Heart left ventricle (tissue), 16 donors: ENCODE measurements around the gene ITPR3. TPM values are rescaled to one million over a fixed set of nuclear protein-coding genes. Genes with fewer than 3 reads are reported as not detected.

ENCODE experiments used
- ATAC-seq, 4 donors: fragments of 200-7000 bp; cut with Tn5 transposase; one replicate each; pipeline ENCODE4 v1.9.1; 2020 to 2022; ENCODE audit warnings: moderate library complexity in 4 of 4, mild to moderate bottlenecking in 3 of 4, moderate number of reproducible peaks in 1 of 4
- DNase-seq, 5 donors: peaks; one replicate each; pipeline ENCODE4 v3.0.0-alpha.2; 2020
- H3K27ac ChIP-seq, 12 donors: fragments of 200-600 bp; sonication (generic) in 4 of 12; one replicate each; pipeline versions ENCODE4 v1.5.0 to v1.8.0; 2016 to 2022; ENCODE audit warnings: mild to moderate bottlenecking in 2 of 12
- H3K27me3 ChIP-seq, 9 donors: fragments of 200-600 bp; sonication (generic) in 2 of 9; one replicate each; pipeline versions ENCODE4 v1.5.1 to v1.8.0; 2016 to 2022; ENCODE audit warnings: mild to moderate bottlenecking in 3 of 9
- H3K36me3 ChIP-seq, 9 donors: fragments of 200-600 bp; sonication (generic) in 2 of 9; one replicate each; pipeline versions ENCODE4 v1.5.0 to v1.8.0; 2018 to 2022; ENCODE audit warnings: mild to moderate bottlenecking in 2 of 9
- H3K4me1 ChIP-seq, 12 donors: fragments of 200-600 bp; sonication (generic) in 4 of 12; one replicate each; pipeline versions ENCODE4 v1.5.0 to v1.8.0; 2016 to 2022; ENCODE audit warnings: mild to moderate bottlenecking in 3 of 12
- H3K4me3 ChIP-seq, 12 donors: fragments of 200-600 bp; sonication (generic) in 4 of 12; one replicate each; pipeline versions ENCODE4 v1.5.0 to v1.8.0; 2017 to 2022; ENCODE audit warnings: mild to moderate bottlenecking in 9 of 12, moderate library complexity in 4 of 12
- H3K9me3 ChIP-seq, 12 donors: fragments of 200-600 bp; sonication (generic) in 4 of 12; one replicate each; pipeline versions ENCODE4 v1.5.0 to v1.8.0; 2016 to 2022; ENCODE audit warnings: mild to moderate bottlenecking in 1 of 12
- CTCF ChIP-seq, 12 donors: fragments of 200-600 bp; sonication (generic) in 4 of 12; IDR thresholded peaks; one replicate each; pipeline versions ENCODE4 v1.5.0 to v1.8.0; 2018 to 2022; ENCODE audit warnings: antibody characterized with exemption in 12 of 12, mild to moderate bottlenecking in 5 of 12
- POLR2A ChIP-seq, 2 donors: fragments of 450-650 bp; IDR thresholded peaks; one replicate each; pipeline ENCODE4 v1.6.1; 2017; ENCODE audit warnings: antibody characterized with exemption in 2 of 2, mild to moderate bottlenecking in 2 of 2, moderate library complexity in 2 of 2
- WGBS, 4 donors: extraction: QIAGEN DNeasy Blood & Tissue Kit in 2 of 4; methylation state at CpG; one replicate each; pipeline versions ENCODE4 v1.1.5 to v1.1.7; 2013 to 2018; 5-methylcytosine and 5-hydroxymethylcytosine counted together
- intact Hi-C, 10 donors: fragments of 100-400 bp; cut with DNase I; formaldehyde crosslinking; loops; one replicate each; pipeline versions ENCODE4 v1.11.1 to v1.14.2; 2022
- polyA plus RNA-seq, 2 donors: library from polyadenylated mRNA; stranded (reverse); fragments of 200-250 nt; gene quantifications; one replicate each; pipeline ENCODE4 v1.2.3, GENCODE V29; 2013
- total RNA-seq, 9 donors: library from RNA; depleted of rRNA in 2 of 9; stranded (reverse); fragments of >200 nt in 2 of 9; fragmentation: NEBNext Ultra II Directional in 3 of 9; extraction: Animal tissue kit (Norgen Biotek cat#: 25700) in 3 of 9; gene quantifications; one replicate each; pipeline versions ENCODE4 v1.1.0 to v1.2.4, GENCODE V29; 2016 to 2023
- donor health status: ischemic (EF 13 %, LVEDD 7.1; RV severe dilation, severe dysfunction).
- donor health status: healthy with polysubstance abuse.
- donor health status: DM: no; HTN: yes; CAD: no.
- donor health status: DM: no; HTN: no; CAD: no.
- donor health status: ischemic (EF 25% LVEDD 6.9; RV normal size, moderate dysfunction).
- donor health status: ischemic (EF 25% LVEDD 5.7; RV mildly dilated, moderate dysfunction).
- donor health status: healthy.
- donor health status: DM: yes; HTN: yes; CAD: no.
- donor health status: ischemic (EF 35%, LVEDD 5.7; RV mildly dilated, moderate dysfunction).
- donor health status: nonischemic (EF 11% LVEDD 7.7; RV severe dilation, severe dysfunction).
- donor health status: DM: yes; HTN: yes; CAD: no.
- donor health status: PGD.
- donor health status: ischemic (EF 29% LVEDD 5.4; RV normal size, mild dysfunction).
- donor health status: nonischemic (EF 23%, LVEDD 6.1; RV moderate dilation, normal function).

The ITPR3 gene
- total and polyA plus RNA-seq, 11 donors: 4.8 to 33.5 (median 7.8) TPM

GRCh38 chr6:33665957-33666356 is 44.8 kb downstream of the ITPR3 start:
- intact Hi-C loops: no loop called here
- Histone ChIP-seq H3K4me3 (no peak overlapping the region), H3K9me3 (no peaks in the 10 kb centered on the region), H3K36me3 (peaks cover 0 to 70% (median 26%) of the 10 kb centered on the region in 9 donors), H3K27ac (no peak overlapping the region), H3K27me3 (no peaks in the 10 kb centered on the region), H3K4me1 (no peaks in the 10 kb centered on the region)
- peak in 1 of 5 donors; percentile 49 for DNase-seq
- ATAC-seq: no peak
- WGBS, 4 donors: 80 to 90% (median 90%) methylated on average over 12 to 13 of the region's 13 CpGs
- TF ChIP-seq POLR2A (IDR thresholded peaks at IDR 0.05) (no peak), CTCF (IDR thresholded peaks at IDR 0.05) (no peak)

GRCh38 chr6:33667072-33667471 is 46.0 kb downstream of the ITPR3 start:
- DNase-seq: peak in 1 of 5 donors; percentile 38
- peaks cover 0 to 71% (median 26%) of the 10 kb centered on the region in 9 donors for H3K36me3 ChIP-seq
- TF ChIP-seq CTCF (IDR thresholded peaks at IDR 0.05) (no peak), POLR2A (IDR thresholded peaks at IDR 0.05) (no peak)
- H3K27me3 ChIP-seq: no peaks in the 10 kb centered on the region
- H3K4me3 ChIP-seq: no peak overlapping the region
- no peaks in the 10 kb centered on the region for H3K4me1 ChIP-seq
- no peak overlapping the region for H3K27ac ChIP-seq
- WGBS, 4 donors: 94 to 97% (median 96%) methylated on average over 16 of the region's 16 CpGs
- intact Hi-C loops: no loop called here
- no peaks in the 10 kb centered on the region for H3K9me3 ChIP-seq
- no peak for ATAC-seq

GRCh38 chr6:33667776-33668175 is 46.7 kb downstream of the ITPR3 start:
- ATAC-seq: no peak
- intact Hi-C loops: no loop called here
- DNase-seq: peak in 1 of 5 donors; percentile 38
- TF ChIP-seq CTCF (IDR thresholded peaks at IDR 0.05): no peak
- no peak for TF ChIP-seq POLR2A (IDR thresholded peaks at IDR 0.05)
- H3K9me3 ChIP-seq: no peaks in the 10 kb centered on the region
- no peaks in the 10 kb centered on the region for H3K27me3 ChIP-seq
- peaks cover 0 to 4% (median 0%) of the 10 kb centered on the region in 12 donors for H3K4me1 ChIP-seq
- 97 to 100% (median 97%) methylated on average over 11 of the region's 11 CpGs for WGBS, 4 donors
- H3K4me3 ChIP-seq: no peak overlapping the region
- peaks cover 0 to 69% (median 26%) of the 10 kb centered on the region in 9 donors for H3K36me3 ChIP-seq
- H3K27ac ChIP-seq: no peak overlapping the region

GRCh38 chr6:33668328-33668727 is 47.2 kb downstream of the ITPR3 start:
- Histone ChIP-seq H3K36me3 (peaks cover 0 to 69% (median 26%) of the 10 kb centered on the region in 9 donors), H3K27me3 (no peaks in the 10 kb centered on the region), H3K9me3 (no peaks in the 10 kb centered on the region), H3K4me1 (peaks cover 0 to 9% (median 4%) of the 10 kb centered on the region in 12 donors), H3K27ac (no peak overlapping the region), H3K4me3 (no peak overlapping the region)
- peak in 1 of 5 donors; percentile 35 for DNase-seq
- intact Hi-C loops: no loop called here
- 93 to 99% (median 97%) methylated on average over 8 of the region's 8 CpGs for WGBS, 4 donors
- no peak for TF ChIP-seq POLR2A (IDR thresholded peaks at IDR 0.05)
- TF ChIP-seq CTCF (IDR thresholded peaks at IDR 0.05): no peak
- ATAC-seq: no peak
